HepG2 (cell line): ENCODE measurements around the gene TLE5.
"Not testable (repeated sequence)": the region's sequence is repeated elsewhere in the genome, so short reads cannot be mapped to it uniquely, and the experiment has no call there.

Experiments used
- CHD4 ChIP-seq: fragments of 200-600 bp; sonication (generic); IDR thresholded peaks from 2 replicates; pipeline ENCODE4 v1.7.0; 2017; ENCODE audit warnings: mild to moderate bottlenecking, low read length, borderline replicate concordance
- CTCF ChIP-seq: sonication (generic); formaldehyde crosslinking; IDR thresholded peaks from 2 replicates; pipeline ENCODE4 v1.5.0; 2020; ENCODE audit warnings: mild to moderate bottlenecking, missing genetic modification reagents, moderate library complexity
- IRF1 ChIP-seq: sonication (generic); formaldehyde crosslinking; IDR thresholded peaks from 2 replicates; pipeline ENCODE4 v1.4.0; 2020; ENCODE audit warnings: low read depth, mild to moderate bottlenecking, missing genetic modification reagents
- MNT ChIP-seq: fragments of 450-650 bp; IDR thresholded peaks from 2 replicates; pipeline ENCODE4 v1.6.1; 2016
- NR3C1 ChIP-seq: sonication (generic); formaldehyde crosslinking; IDR thresholded peaks from 2 replicates; pipeline ENCODE4 v1.4.0; 2020; ENCODE audit warnings: missing genetic modification reagents
- POLR2A ChIP-seq, 2 experiments: IDR thresholded peaks; 2 replicates each; pipeline ENCODE4 v1.6.1; 2011; ENCODE audit warnings: low read depth in 2 of 2, low read length in 2 of 2, mild to moderate bottlenecking in 1 of 2, moderate library complexity in 1 of 2; ENCODE audit not compliant: insufficient read depth in 1 of 2
- ZNF496 ChIP-seq: sonication (generic); formaldehyde crosslinking; IDR thresholded peaks from 2 replicates; pipeline ENCODE4 v1.8.1; 2023; ENCODE audit warnings: mild to moderate bottlenecking, moderate library complexity, missing genetic modification reagents; ENCODE audit not compliant: insufficient replicate concordance
- ZNF75D ChIP-seq: sonication (generic); formaldehyde crosslinking; IDR thresholded peaks from 2 replicates; pipeline ENCODE4 v1.8.1; 2023; ENCODE audit warnings: missing genetic modification reagents, mild to moderate bottlenecking, borderline replicate concordance

GRCh38 chr19:3012059-3012458 is 50.2 kb downstream of the TLE5 start:
- not testable (repeated sequence) for TF ChIP-seq CTCF (CRISPR knock-in tag); CHD4; POLR2A (IDR thresholded peaks at IDR 0.05; ENCODE audit: insufficient read depth in 1 of 2, low read depth in 2 of 2, low read length in 2 of 2); MNT; ZNF496 (CRISPR knock-in tag); NR3C1 (CRISPR knock-in tag); ZNF75D (CRISPR knock-in tag); IRF1 (CRISPR knock-in tag)
